ENCODE data around the gene LSP1.

- TF ChIP-seq POLR2A (IDR thresholded peaks at IDR 0.05; ENCODE audit: low read depth, low read length) (no peak), CTCF (conservative IDR thresholded peaks at IDR 0.05; ENCODE audit: low read depth, low read length) (no peak), RCOR1 (IDR thresholded peaks at IDR 0.05; ENCODE audit: insufficient replicate concordance, low read length) (no peak), RAD21 (IDR thresholded peaks at IDR 0.05; ENCODE audit: low read length) (no peak), MAFK (IDR thresholded peaks at IDR 0.05; ENCODE audit: low read depth, low read length) (no peak), CEBPB (IDR thresholded peaks at IDR 0.05; ENCODE audit: low read depth, low read length) (no peak), MXI1 (IDR thresholded peaks at IDR 0.05; ENCODE audit: borderline replicate concordance, low read depth, low read length) (no peak), RFX5 (IDR thresholded peaks at IDR 0.05; ENCODE audit: low read depth, low read length) (no peak), ELK1 (IDR thresholded peaks at IDR 0.05; ENCODE audit: borderline replicate concordance, low read depth, low read length) (no peak)
- TF ChIP-seq, protein P1, sequence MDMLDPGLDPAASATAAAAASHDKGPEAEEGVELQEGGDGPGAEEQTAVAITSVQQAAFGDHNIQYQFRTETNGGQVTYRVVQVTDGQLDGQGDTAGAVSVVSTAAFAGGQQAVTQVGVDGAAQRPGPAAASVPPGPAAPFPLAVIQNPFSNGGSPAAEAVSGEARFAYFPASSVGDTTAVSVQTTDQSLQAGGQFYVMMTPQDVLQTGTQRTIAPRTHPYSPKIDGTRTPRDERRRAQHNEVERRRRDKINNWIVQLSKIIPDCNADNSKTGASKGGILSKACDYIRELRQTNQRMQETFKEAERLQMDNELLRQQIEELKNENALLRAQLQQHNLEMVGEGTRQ (IDR thresholded peaks at IDR 0.05; ENCODE audit: low read depth, low read length), result no peak
Observed at GRCh38 chr11:1913271-1914060, 60.6 kb downstream of the LSP1 start.
